NOMO-1 (cell line): ENCODE measurements around the gene CLMN.

Source experiments
- DNase-seq, 2 experiments: peaks; one replicate each; lab custom pipeline; 2025; ENCODE audit not compliant: unreplicated experiment in 2 of 2; lab: John Stamatoyannopoulos, UW

CLMN gene

GRCh38 chr14:95322651-95323050 lies 2.9 kb upstream of the CLMN start:
- no peak for DNase-seq

DNA sequence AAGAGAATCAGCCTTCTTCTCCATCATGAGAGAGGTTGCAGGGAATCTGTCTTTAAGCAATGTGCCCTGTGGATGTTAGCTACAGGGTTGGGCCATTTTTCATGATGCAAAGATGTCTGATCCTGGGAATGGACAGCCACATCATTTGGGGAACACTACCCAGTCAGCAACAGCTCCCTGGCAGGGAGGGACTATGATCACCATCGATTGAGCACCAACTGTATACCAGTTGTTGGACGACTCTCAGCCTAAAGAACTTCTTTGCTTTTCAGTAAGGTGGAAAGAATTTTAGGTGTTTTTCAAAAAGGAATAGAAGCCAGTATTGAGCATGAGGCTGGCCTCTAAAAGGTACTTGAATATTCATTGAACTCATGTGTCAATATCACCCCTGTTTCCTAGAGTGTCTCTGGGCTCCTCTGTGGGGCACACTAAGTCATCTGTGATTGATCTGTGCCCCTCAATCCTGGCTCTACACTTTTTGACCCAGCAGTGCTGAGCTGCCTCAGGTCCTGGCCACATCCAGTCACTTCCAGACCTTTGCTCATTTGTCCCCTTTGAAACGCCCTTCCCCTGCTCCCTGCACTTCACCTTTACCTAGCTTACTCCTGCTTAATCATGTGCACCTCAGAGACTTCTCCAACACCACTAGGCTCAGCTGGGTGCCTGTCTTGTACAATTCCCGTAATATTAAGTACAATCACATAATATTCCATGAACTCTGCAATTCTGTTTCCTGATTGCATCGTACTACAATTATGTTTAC lies 2.2 kb upstream of the CLMN start:
- DNase-seq = no peak

DNA sequence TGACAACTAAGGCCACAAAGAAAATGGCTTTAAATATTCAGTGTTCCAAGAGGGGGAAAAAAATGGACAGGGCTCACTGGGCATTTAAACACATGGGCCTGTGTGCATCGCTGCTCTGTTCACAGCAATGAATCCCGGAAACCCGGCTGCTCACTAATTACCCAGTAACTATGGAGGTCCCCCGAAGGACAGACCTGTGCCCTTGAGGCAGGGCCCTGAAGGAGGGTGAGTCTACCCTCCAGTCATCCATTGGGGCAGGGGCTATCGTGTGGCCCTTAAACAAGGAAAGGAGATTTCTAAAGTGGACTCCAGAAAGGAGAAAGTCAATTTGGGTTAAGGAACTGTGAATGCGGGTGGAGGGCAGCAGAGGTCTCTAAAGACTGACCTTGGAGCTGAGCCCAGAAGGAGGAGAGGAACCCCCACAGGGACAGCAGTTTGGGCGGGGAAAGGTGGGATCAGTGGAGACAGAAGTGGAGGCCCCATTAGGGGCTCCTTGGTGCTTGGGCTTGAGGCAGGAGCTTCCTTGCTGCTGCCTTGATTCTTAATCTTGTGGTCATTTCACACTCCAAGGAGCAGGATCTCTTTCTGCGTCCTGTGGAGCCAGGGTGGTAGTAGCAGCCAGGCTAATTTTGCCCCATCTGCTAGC lies 1.4 kb upstream of the CLMN start:
- DNase-seq = no peak

GRCh38 chr14:95320078-95320895 lies 579 bp upstream of the CLMN start:
- DNase-seq = no peak

- DNase-seq = no peak
Observed at GRCh38 chr14:95318399-95319311, 1.1 kb downstream of the CLMN start.

DNA sequence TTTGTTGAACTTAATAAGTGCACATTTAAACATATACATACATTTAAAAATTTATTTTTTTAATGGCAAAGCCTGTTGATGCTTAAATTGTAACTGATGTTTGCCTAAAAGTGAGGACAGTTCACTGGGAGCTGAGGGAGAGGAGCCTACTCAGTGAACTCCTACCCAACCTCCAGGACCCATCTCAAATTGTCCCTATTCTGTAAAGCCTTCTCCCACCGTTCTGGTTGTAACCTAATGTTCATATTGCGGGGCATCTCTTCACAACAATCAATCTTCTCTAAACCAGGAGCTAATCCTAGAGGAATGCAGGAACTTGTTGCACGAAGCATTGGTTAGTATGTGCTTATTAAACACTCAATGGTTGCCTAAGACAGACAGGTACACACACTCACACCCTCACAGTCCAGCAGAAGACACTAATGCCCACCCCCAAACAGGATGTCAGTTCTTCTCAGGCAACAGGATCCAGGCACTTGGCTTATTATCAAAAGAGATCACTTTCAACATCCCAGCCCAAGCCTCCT lies 1.8 kb downstream of the CLMN start:
- DNase-seq = no peak

DNA sequence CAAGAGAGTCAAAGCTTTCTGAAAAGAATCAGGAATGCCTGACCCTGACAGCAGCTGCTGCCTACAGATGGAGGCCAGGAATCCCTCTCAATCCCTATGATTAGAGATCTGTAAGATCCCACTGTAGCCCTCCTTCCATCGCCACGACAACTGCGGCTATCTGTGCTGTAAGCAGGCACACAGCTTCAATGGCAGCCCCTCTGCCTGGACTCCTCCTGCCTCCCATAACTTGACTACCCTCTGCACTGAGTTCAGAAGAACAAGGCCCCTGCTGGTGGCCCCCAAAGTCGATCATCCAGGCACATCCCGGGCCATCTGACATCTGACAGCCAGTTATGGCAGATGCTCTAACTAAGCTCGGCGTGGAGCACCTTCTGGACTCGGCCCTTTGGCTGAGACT lies 2.9 kb downstream of the CLMN start:
- DNase-seq = no peak

GRCh38 chr14:95315579-95315978 lies 4.1 kb downstream of the CLMN start:
- no peak for DNase-seq

- no peak for DNase-seq
Observed at GRCh38 chr14:95315156-95315555, 4.6 kb downstream of the CLMN start.

- DNase-seq = peak; percentile 19 to 48
Observed at GRCh38 chr14:95314609-95315008, 5.1 kb downstream of the CLMN start.

DNA sequence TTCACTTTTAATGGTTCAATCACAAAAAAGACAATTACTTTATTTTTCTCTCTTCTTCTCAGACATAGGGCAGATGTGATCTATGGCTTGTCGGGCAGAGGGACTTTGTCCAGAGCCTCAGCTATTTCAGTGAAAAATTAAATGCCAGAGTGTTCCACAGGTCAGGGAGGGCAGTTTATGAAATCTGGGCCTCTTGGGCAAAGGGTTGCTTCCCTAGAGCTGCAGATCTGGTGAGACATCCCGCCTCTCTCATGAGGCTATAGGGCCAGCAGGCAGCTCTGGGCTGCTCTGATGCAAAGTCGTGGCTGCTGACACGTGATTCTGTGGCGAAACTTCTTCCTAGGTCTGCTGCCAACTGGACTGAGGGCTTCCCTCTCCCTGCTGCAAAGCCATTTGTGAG lies 6.0 kb downstream of the CLMN start:
- DNase-seq = peak; percentile 87 to 96

DNA sequence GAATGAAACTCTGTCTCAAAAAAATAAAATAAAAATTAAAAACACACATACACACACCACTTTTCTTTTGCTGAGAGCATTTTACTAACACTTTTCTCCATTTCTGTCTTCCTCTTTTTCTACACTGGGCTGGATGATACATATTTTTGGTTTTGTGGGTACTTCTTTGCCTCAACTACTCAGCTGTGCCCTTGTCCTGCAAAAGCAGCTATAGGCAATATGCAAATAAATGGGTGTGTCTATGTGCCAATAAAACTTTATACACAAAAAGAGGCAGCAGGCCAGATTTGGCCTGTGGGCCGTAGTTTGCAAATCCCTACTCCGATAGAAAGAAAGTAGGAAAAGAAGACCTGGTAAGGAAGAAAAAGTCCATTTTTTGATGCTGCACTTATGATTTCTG lies 6.5 kb downstream of the CLMN start:
- DNase-seq = peak in 1 of 2 experiments; percentile 26

GRCh38 chr14:95312311-95312710 lies 7.4 kb downstream of the CLMN start:
- DNase-seq = no peak

DNA sequence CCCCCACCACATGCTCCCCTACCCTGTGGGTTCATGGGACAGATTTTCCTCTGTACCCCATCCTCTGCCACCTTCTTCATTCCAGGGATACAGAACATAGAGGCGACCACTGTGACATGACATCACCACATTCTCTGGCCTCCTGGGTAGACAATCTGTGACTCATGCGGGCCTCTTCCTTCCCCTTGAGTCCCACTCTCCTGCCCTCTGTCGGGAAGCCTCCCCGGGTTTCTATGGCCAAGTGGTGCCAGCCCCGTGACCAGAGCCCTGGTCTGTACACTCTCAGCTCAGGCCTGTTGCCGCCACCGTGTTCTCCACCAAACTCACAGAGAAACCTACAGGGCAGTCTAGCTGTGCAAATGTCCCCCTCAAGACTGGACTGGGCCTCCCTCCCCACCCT lies 8.0 kb downstream of the CLMN start:
- DNase-seq = peak in 1 of 2 experiments; percentile 14

- DNase-seq = no peak
Observed at GRCh38 chr14:95310635-95311380, 8.9 kb downstream of the CLMN start.

DNA sequence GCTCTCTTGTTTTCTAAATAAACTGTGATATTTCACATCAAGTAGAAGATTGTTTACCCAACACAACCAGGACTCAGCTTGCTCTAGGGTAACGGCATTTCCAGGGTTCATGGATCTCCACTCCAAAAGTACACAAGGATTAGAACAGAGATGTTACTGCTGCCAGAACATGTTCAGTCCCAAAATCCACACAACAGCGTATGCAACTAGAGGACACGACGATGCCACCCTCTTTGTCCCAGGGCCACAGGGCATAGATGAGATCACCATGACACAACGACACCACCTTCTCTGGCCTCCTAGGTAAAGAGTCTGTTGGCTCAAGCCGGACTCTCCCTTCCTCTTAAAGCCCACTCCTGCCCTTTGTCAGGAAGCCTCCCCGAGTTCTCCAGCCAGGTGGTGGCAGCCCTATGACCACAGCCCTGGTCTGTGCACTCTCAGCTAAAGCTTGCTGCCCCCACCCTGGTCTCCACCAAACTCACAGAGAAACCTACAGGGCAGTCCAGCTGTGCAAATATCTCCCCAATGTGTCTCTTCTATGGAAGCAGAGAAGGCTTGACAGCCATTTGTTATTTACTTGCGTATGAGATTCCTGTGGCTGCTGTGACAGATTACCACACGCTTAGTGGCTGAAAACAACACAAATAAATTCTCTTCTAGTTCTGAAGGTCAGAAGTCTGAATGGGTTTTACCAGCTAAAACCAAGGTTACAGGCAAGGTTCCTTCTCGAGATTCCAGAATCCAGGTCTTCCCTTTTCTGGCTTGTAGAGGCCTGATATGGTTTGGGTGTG lies 10.3 kb downstream of the CLMN start:
- DNase-seq = no peak

DNA sequence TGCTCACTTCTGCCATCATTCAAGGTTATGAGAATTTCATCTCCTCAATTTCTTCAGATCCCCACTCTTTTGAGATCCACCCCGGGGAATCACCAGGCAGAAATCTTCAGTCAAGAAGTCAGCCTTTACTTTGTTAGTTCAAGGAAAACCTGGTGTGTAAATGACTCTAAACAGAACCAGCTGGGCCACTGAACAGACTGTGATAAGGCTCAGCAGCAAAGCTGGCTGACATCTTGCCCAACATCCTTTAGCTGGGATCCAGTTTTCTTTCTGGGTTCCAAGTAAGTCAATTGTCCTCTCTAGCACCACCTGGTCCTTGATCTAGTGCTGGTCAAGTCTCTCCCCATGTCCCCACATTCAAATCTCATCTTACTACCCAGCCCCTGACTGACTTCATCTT lies 11.6 kb downstream of the CLMN start:
- DNase-seq = no peak

GRCh38 chr14:95307402-95308041 lies 12.2 kb downstream of the CLMN start:
- DNase-seq = no peak
